WTC11 (cell line): ENCODE results near the gene WARS2. TPM values are rescaled to one million over a fixed set of nuclear protein-coding genes. Genes with fewer than 3 reads are reported as not detected.

Experiments used
- ATAC-seq: fragments of 200-7000 bp; cut with Tn5 transposase; 2 replicates; pipeline ENCODE4 v1.10.0; 2021; ENCODE audit warnings: mild to moderate bottlenecking, moderate library complexity
- CTCF ChIA-PET: fragments of 300-600 bp; sonication (Branson Sonifier 250); formaldehyde crosslinking; loops from one replicate; lab custom pipeline; 2021; ENCODE audit warnings: antibody characterized with exemption; lab: Charles Lee
- POLR2A ChIA-PET: fragments of 350-600 bp; sonication (Branson Sonifier 250); formaldehyde crosslinking; loops from one replicate; lab custom pipeline; 2021; ENCODE audit warnings: antibody characterized with exemption; lab: Charles Lee
- DNase-seq: peaks from one replicate; pipeline ENCODE4 v3.0.0; 2021; ENCODE audit warnings: low spot score
- H3K27ac Mint-ChIP-seq: 2 replicates; pipeline ENCODE4 v1.8.0; 2021; ENCODE audit warnings: mixed read lengths
- H3K27me3 Mint-ChIP-seq: 2 replicates; pipeline ENCODE4 v1.8.0; 2021; ENCODE audit warnings: low read depth, mild to moderate bottlenecking, moderate library complexity, mixed read lengths
- H3K36me3 Mint-ChIP-seq: 2 replicates; pipeline ENCODE4 v1.8.0; 2021; ENCODE audit warnings: mixed read lengths
- H3K4me1 Mint-ChIP-seq: 2 replicates; pipeline ENCODE4 v1.8.0; 2022; ENCODE audit warnings: mixed read lengths
- H3K4me3 Mint-ChIP-seq: 2 replicates; pipeline ENCODE4 v1.8.0; 2021; ENCODE audit warnings: mild to moderate bottlenecking, moderate library complexity, mixed read lengths
- H3K9me3 Mint-ChIP-seq: 2 replicates; pipeline ENCODE4 v1.8.0; 2021; ENCODE audit warnings: mixed read lengths
- CREB1 ChIP-seq: sonication (generic); formaldehyde crosslinking; IDR thresholded peaks from 2 replicates; pipeline ENCODE4 v1.8.0; 2023; ENCODE audit warnings: mild to moderate bottlenecking, missing genetic modification reagents
- ESRRA ChIP-seq: sonication (generic); formaldehyde crosslinking; IDR thresholded peaks from 2 replicates; pipeline ENCODE4 v1.8.1; 2022; ENCODE audit warnings: mild to moderate bottlenecking, missing genetic modification reagents, borderline replicate concordance
- HMGA2 ChIP-seq: fragments of 250-450 bp; sonication (Bioruptor Pico); IDR thresholded peaks from 2 replicates; pipeline ENCODE4 v1.4.0; 2021; ENCODE audit warnings: mild to moderate bottlenecking, moderate library complexity
- KAT7 ChIP-seq: sonication (generic); formaldehyde crosslinking; IDR thresholded peaks from 2 replicates; pipeline ENCODE4 v1.8.1; 2023; ENCODE audit warnings: missing genetic modification reagents, mild to moderate bottlenecking, borderline replicate concordance
- NFATC4 ChIP-seq: fragments of 250-450 bp; sonication (Bioruptor Pico); IDR thresholded peaks from 2 replicates; pipeline ENCODE4 v1.9.0; 2021; ENCODE audit warnings: mild to moderate bottlenecking
- PRRX2 ChIP-seq: fragments of 250-450 bp; sonication (Bioruptor Pico); IDR thresholded peaks from 2 replicates; pipeline ENCODE4 v1.8.0; 2021; ENCODE audit warnings: mild to moderate bottlenecking
- RELA ChIP-seq: sonication (generic); formaldehyde crosslinking; IDR thresholded peaks from 2 replicates; pipeline ENCODE4 v1.8.1; 2022; ENCODE audit warnings: missing genetic modification reagents, mild to moderate bottlenecking, borderline replicate concordance
- SMAD3 ChIP-seq: sonication (generic); formaldehyde crosslinking; IDR thresholded peaks from 2 replicates; pipeline ENCODE4 v1.8.0; 2022; ENCODE audit warnings: missing genetic modification reagents, mild to moderate bottlenecking, borderline replicate concordance
- SP1 ChIP-seq: sonication (generic); formaldehyde crosslinking; conservative IDR thresholded peaks from 2 replicates; pipeline ENCODE4 v1.8.1; 2022; ENCODE audit warnings: missing genetic modification reagents
- TEAD1 ChIP-seq: sonication (generic); formaldehyde crosslinking; IDR thresholded peaks from 2 replicates; pipeline ENCODE4 v1.8.0; 2022; ENCODE audit warnings: mild to moderate bottlenecking, missing genetic modification reagents
- TEAD4 ChIP-seq: sonication (generic); formaldehyde crosslinking; IDR thresholded peaks from 2 replicates; pipeline ENCODE4 v1.8.0; 2022; ENCODE audit warnings: mild to moderate bottlenecking, missing genetic modification reagents
- TP53 ChIP-seq: sonication (generic); formaldehyde crosslinking; IDR thresholded peaks from 2 replicates; pipeline ENCODE4 v1.8.1; 2023; ENCODE audit warnings: mild to moderate bottlenecking, missing genetic modification reagents
- ZNF121 ChIP-seq: sonication (generic); formaldehyde crosslinking; IDR thresholded peaks from 2 replicates; pipeline ENCODE4 v1.8.0; 2023; ENCODE audit warnings: missing genetic modification reagents
- ZNF423 ChIP-seq: fragments of 250-450 bp; sonication (Bioruptor Pico); IDR thresholded peaks from 2 replicates; pipeline ENCODE4 v2.1.2; 2022; ENCODE audit warnings: mild to moderate bottlenecking, moderate library complexity
- total RNA-seq: library from RNA; stranded (reverse); gene quantifications from 3 replicates; pipeline ENCODE4 v1.2.3, GENCODE V29; 2021
- TF ChIP-seq, protein P1 (sequence below): sonication (generic); formaldehyde crosslinking; IDR thresholded peaks from 2 replicates; pipeline ENCODE4 v1.8.1; 2023; ENCODE audit warnings: mild to moderate bottlenecking, missing genetic modification reagents
- TF ChIP-seq, protein P2 (sequence below): sonication (generic); formaldehyde crosslinking; conservative IDR thresholded peaks from 2 replicates; pipeline ENCODE4 v1.8.1; 2023; ENCODE audit warnings: mild to moderate bottlenecking, low read depth, missing genetic modification reagents, moderate library complexity
- TF ChIP-seq, protein P3 (sequence below): fragments of 250-450 bp; sonication (Bioruptor Pico); IDR thresholded peaks from 2 replicates; pipeline ENCODE4 v2.1.2; 2022; ENCODE audit warnings: mild to moderate bottlenecking, moderate library complexity
- TF ChIP-seq, protein P4 (sequence below): sonication (generic); formaldehyde crosslinking; IDR thresholded peaks from 2 replicates; pipeline ENCODE4 v1.8.1; 2022; ENCODE audit warnings: mild to moderate bottlenecking, missing genetic modification reagents, moderate library complexity, borderline replicate concordance
- TF ChIP-seq, protein P5 (sequence below): sonication (generic); formaldehyde crosslinking; IDR thresholded peaks from 2 replicates; pipeline ENCODE4 v1.8.0; 2023; ENCODE audit warnings: mild to moderate bottlenecking, missing genetic modification reagents
- TF ChIP-seq, protein P6 (sequence below): fragments of 250-450 bp; sonication (Bioruptor Pico); conservative IDR thresholded peaks from 2 replicates; pipeline ENCODE4 v1.9.0; 2021; ENCODE audit warnings: mild to moderate bottlenecking
- TF ChIP-seq, protein P7 (sequence below): sonication (generic); formaldehyde crosslinking; IDR thresholded peaks from 2 replicates; pipeline ENCODE4 v1.8.1; 2023; ENCODE audit warnings: mild to moderate bottlenecking, missing genetic modification reagents, moderate library complexity

The WARS2 gene
- total RNA-seq, 1 experiment from 2014 or later, result 9.3 TPM

DNA sequence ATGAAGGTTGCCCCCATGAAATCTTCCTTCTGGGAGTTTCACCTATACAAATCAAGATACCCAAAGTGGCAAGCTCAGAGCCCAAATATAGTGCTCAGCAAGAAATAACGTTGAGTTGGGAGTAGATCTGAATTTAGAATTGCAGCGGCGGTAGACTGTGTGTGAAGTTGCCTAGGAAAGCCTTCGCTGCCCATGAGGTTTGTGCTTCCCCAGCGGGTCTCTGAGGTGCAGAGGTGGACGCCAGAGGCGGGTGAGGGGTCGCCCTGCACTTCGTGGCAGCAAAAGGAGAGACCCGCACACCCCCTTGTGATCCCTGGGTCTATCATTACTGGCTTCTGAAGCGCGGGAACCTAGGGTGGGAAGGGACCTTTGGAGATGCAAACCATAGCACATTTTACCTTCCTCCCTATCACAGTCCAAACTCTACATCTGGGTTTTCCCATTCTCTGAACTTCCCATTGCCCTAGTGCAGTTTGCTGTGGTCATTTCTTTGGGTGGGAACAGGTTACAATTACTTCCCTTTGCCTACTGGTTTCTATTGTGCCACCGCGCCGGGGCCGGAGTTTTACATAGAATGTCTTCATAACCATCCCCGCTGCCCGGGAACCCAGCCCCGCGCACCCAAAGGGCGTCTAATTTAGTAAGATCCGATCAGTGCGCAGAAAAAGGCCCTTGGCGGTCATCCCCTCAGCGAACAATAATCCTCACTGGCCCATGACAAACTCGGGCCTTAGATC is 157.5 kb downstream of the WARS2 start:
- Mint-ChIP-seq H3K4me3 (peak overlapping the region; percentile 73), H3K27ac (no peak overlapping the region), H3K27me3 (peaks cover 100% of the 10 kb centered on the region), H3K9me3 (no peaks in the 10 kb centered on the region), H3K36me3 (no peaks in the 10 kb centered on the region; the same call in 1 of the 2 replicates), H3K4me1 (peaks cover 59% of the 10 kb centered on the region)
- POLR2A ChIA-PET, result no interaction called here
- CTCF ChIA-PET, result interaction anchor here (1.8 to 3.5 kb wide), 3 partner anchors 17 to 26 kb away, joined by 5 to 36 read pairs (median 8); no protein-coding TSS in a partner anchor
- DNase-seq, result no peak
- no peak for ATAC-seq
- TF ChIP-seq ZNF423 (CRISPR knock-in tag) (no peak), HMGA2 (no peak), KAT7 (CRISPR knock-in tag) (no peak), RELA (CRISPR knock-in tag) (no peak), SMAD3 (CRISPR knock-in tag) (no peak), NFATC4 (CRISPR knock-in tag) (no peak)
- TF ChIP-seq, protein P1, sequence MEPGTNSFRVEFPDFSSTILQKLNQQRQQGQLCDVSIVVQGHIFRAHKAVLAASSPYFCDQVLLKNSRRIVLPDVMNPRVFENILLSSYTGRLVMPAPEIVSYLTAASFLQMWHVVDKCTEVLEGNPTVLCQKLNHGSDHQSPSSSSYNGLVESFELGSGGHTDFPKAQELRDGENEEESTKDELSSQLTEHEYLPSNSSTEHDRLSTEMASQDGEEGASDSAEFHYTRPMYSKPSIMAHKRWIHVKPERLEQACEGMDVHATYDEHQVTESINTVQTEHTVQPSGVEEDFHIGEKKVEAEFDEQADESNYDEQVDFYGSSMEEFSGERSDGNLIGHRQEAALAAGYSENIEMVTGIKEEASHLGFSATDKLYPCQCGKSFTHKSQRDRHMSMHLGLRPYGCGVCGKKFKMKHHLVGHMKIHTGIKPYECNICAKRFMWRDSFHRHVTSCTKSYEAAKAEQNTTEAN (CRISPR knock-in tag), result no peak
- TF ChIP-seq, protein P2, sequence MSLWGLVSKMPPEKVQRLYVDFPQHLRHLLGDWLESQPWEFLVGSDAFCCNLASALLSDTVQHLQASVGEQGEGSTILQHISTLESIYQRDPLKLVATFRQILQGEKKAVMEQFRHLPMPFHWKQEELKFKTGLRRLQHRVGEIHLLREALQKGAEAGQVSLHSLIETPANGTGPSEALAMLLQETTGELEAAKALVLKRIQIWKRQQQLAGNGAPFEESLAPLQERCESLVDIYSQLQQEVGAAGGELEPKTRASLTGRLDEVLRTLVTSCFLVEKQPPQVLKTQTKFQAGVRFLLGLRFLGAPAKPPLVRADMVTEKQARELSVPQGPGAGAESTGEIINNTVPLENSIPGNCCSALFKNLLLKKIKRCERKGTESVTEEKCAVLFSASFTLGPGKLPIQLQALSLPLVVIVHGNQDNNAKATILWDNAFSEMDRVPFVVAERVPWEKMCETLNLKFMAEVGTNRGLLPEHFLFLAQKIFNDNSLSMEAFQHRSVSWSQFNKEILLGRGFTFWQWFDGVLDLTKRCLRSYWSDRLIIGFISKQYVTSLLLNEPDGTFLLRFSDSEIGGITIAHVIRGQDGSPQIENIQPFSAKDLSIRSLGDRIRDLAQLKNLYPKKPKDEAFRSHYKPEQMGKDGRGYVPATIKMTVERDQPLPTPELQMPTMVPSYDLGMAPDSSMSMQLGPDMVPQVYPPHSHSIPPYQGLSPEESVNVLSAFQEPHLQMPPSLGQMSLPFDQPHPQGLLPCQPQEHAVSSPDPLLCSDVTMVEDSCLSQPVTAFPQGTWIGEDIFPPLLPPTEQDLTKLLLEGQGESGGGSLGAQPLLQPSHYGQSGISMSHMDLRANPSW, result no peak
- TF ChIP-seq, protein P3, sequence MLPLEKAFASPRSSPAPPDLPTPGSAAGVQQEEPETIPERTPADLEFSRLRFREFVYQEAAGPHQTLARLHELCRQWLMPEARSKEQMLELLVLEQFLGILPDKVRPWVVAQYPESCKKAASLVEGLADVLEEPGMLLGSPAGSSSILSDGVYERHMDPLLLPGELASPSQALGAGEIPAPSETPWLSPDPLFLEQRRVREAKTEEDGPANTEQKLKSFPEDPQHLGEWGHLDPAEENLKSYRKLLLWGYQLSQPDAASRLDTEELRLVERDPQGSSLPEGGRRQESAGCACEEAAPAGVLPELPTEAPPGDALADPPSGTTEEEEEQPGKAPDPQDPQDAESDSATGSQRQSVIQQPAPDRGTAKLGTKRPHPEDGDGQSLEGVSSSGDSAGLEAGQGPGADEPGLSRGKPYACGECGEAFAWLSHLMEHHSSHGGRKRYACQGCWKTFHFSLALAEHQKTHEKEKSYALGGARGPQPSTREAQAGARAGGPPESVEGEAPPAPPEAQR, result no peak

DNA sequence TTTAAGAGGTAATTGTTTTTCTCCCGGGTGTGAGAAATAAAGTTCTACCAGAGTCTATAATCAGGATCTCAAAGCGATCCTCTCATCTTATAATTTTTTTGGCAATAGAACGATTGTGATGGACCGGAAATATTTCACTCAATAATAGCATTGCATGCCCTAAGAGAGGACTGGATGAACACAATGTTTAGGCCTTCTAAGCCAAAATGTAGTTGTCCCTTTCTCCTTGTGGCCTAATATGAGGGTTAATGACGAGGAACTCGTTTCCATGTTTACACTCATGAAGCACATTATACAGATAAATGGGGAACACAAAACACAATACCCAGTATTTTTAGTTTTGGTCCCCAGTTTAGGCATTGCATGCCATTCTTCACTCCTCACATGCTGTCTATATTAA is 158.2 kb downstream of the WARS2 start:
- no peak overlapping the region for H3K27ac Mint-ChIP-seq
- peaks cover 59% of the 10 kb centered on the region for H3K4me1 Mint-ChIP-seq
- H3K9me3 Mint-ChIP-seq, result no peaks in the 10 kb centered on the region
- POLR2A ChIA-PET, result no interaction called here
- no peaks in the 10 kb centered on the region; the same call in 1 of the 2 replicates for H3K36me3 Mint-ChIP-seq
- H3K4me3 Mint-ChIP-seq, result no peak overlapping the region
- DNase-seq (no peak), ATAC-seq (no peak)
- CTCF ChIA-PET, result interaction anchor here (1.8 kb wide), 1 partner anchor 27 kb away, joined by 5 read pairs; no protein-coding TSS in a partner anchor
- H3K27me3 Mint-ChIP-seq, result peaks cover 100% of the 10 kb centered on the region
- TF ChIP-seq, protein P4, sequence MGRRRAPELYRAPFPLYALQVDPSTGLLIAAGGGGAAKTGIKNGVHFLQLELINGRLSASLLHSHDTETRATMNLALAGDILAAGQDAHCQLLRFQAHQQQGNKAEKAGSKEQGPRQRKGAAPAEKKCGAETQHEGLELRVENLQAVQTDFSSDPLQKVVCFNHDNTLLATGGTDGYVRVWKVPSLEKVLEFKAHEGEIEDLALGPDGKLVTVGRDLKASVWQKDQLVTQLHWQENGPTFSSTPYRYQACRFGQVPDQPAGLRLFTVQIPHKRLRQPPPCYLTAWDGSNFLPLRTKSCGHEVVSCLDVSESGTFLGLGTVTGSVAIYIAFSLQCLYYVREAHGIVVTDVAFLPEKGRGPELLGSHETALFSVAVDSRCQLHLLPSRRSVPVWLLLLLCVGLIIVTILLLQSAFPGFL (CRISPR knock-in tag), result no peak
- TF ChIP-seq, protein P5, sequence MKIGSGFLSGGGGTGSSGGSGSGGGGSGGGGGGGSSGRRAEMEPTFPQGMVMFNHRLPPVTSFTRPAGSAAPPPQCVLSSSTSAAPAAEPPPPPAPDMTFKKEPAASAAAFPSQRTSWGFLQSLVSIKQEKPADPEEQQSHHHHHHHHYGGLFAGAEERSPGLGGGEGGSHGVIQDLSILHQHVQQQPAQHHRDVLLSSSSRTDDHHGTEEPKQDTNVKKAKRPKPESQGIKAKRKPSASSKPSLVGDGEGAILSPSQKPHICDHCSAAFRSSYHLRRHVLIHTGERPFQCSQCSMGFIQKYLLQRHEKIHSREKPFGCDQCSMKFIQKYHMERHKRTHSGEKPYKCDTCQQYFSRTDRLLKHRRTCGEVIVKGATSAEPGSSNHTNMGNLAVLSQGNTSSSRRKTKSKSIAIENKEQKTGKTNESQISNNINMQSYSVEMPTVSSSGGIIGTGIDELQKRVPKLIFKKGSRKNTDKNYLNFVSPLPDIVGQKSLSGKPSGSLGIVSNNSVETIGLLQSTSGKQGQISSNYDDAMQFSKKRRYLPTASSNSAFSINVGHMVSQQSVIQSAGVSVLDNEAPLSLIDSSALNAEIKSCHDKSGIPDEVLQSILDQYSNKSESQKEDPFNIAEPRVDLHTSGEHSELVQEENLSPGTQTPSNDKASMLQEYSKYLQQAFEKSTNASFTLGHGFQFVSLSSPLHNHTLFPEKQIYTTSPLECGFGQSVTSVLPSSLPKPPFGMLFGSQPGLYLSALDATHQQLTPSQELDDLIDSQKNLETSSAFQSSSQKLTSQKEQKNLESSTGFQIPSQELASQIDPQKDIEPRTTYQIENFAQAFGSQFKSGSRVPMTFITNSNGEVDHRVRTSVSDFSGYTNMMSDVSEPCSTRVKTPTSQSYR (CRISPR knock-in tag), result no peak
- TF ChIP-seq ESRRA (CRISPR knock-in tag) (no peak), KAT7 (CRISPR knock-in tag) (no peak), CREB1 (CRISPR knock-in tag) (no peak), ZNF121 (CRISPR knock-in tag) (no peak), PRRX2 (CRISPR knock-in tag) (no peak), TEAD1 (no peak), TP53 (CRISPR knock-in tag) (no peak), SP1 (no peak), TEAD4 (CRISPR knock-in tag) (no peak)
- TF ChIP-seq, protein P6, sequence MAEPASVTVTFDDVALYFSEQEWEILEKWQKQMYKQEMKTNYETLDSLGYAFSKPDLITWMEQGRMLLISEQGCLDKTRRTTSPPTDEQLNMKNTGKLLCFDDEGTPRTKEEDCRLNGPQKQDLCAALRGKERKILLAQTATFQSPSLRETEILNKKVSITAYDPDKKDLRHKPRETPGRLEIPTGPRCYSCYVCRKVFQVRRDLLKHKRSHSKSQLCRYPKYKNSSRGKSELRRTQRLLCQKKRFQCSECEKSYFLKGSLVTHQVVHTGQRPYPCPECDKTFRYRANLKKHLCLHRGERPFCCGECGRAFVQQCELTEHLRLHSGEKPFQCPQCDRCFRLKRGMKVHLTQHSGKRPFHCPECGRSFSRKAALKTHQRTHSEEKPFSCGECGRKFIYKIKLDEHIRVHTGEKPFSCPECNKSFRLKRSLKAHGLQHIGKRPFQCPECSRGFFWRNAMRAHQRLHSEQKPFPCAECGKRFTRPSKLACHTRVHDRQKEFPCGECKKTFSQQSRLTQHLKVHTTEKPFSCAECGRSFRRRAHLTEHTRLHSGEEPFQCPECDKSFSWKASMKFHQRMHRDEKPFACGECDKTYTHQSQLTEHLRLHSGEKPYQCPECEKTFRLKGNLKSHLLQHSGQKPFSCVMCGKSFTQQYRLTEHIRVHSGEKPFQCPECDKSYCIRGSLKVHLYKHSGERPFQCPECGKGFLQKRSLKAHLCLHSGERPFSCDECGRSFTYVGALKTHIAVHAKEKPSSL (CRISPR knock-in tag), result no peak
- TF ChIP-seq, protein P7, sequence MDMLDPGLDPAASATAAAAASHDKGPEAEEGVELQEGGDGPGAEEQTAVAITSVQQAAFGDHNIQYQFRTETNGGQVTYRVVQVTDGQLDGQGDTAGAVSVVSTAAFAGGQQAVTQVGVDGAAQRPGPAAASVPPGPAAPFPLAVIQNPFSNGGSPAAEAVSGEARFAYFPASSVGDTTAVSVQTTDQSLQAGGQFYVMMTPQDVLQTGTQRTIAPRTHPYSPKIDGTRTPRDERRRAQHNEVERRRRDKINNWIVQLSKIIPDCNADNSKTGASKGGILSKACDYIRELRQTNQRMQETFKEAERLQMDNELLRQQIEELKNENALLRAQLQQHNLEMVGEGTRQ (CRISPR knock-in tag), result no peak
